HL-60 (cell line): ENCODE data around the gene FBL.

Experiments
- DNase-seq, 2 experiments: peaks; one replicate each; pipeline ENCODE4 v3.0.0-alpha.2; 2010 to 2020; ENCODE audit warnings: low read depth in 1 of 2, low spot score in 1 of 2
- H3K27ac ChIP-seq: fragments of 250-450 bp; sonication (Bioruptor Pico); replicated peaks from 2 replicates; pipeline ENCODE4 v1.5.1; 2020; ENCODE audit warnings: mild to moderate bottlenecking, moderate library complexity
- H3K27me3 ChIP-seq: fragments of 250-450 bp; sonication (Bioruptor Pico); 2 replicates; pipeline ENCODE4 v1.5.1; 2021; ENCODE audit warnings: mild to moderate bottlenecking, moderate library complexity; ENCODE audit not compliant: insufficient read depth, poor library complexity, severe bottlenecking
- H3K4me3 ChIP-seq: replicated peaks from 2 replicates; pipeline ENCODE4 v1.5.1; 2011; ENCODE audit warnings: mild to moderate bottlenecking, control low read depth, low read length; ENCODE audit not compliant: insufficient read depth
- GABPA ChIP-seq: IDR thresholded peaks from 2 replicates; pipeline ENCODE4 v1.6.1; 2012; ENCODE audit warnings: low read depth
- POLR2AphosphoS5 ChIP-seq: IDR thresholded peaks from 2 replicates; pipeline ENCODE4 v1.6.1; 2012; ENCODE audit warnings: low read depth
- SPI1 ChIP-seq: IDR thresholded peaks from 2 replicates; pipeline ENCODE4 v1.6.1; 2012; ENCODE audit warnings: low read depth, mild to moderate bottlenecking, borderline replicate concordance
- TF ChIP-seq, protein P1 (sequence below): IDR thresholded peaks from one replicate; pipeline ENCODE4 v1.5.1; 2011; ENCODE audit warnings: low read length, control low read depth, inconsistent platforms; ENCODE audit not compliant: insufficient read depth
- TF ChIP-seq, protein P2 (sequence below): IDR thresholded peaks from 2 replicates; pipeline ENCODE4 v1.6.1; 2012; ENCODE audit warnings: low read depth; ENCODE audit not compliant: insufficient replicate concordance

The FBL gene

DNA sequence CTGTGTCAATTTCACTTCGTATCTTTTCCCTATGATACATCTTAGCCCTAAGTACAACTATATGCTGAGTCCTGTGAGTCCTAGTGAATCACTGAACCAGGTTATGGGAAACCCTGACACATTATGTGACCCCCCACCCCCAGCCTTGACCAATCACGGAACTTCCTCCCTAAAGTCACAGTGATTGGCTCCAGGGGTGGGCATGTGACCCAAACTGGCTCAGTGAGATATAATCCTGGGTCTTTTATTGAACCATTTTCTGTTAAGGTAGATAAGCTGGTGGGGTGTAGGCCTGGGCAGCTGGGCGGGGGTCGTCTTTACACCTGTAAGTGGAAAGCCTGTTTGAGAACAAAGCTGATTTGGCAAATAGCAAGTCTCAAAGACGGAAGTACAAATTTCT is 19.8 kb upstream of the FBL start:
- Histone ChIP-seq H3K4me3 (no peak overlapping the region), H3K27me3 (no peaks in the 10 kb centered on the region), H3K27ac (no peak overlapping the region)
- no peak for DNase-seq
- TF ChIP-seq GABPA (no peak), SPI1 (no peak), POLR2AphosphoS5 (no peak)
- TF ChIP-seq, protein P1, sequence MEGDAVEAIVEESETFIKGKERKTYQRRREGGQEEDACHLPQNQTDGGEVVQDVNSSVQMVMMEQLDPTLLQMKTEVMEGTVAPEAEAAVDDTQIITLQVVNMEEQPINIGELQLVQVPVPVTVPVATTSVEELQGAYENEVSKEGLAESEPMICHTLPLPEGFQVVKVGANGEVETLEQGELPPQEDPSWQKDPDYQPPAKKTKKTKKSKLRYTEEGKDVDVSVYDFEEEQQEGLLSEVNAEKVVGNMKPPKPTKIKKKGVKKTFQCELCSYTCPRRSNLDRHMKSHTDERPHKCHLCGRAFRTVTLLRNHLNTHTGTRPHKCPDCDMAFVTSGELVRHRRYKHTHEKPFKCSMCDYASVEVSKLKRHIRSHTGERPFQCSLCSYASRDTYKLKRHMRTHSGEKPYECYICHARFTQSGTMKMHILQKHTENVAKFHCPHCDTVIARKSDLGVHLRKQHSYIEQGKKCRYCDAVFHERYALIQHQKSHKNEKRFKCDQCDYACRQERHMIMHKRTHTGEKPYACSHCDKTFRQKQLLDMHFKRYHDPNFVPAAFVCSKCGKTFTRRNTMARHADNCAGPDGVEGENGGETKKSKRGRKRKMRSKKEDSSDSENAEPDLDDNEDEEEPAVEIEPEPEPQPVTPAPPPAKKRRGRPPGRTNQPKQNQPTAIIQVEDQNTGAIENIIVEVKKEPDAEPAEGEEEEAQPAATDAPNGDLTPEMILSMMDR = no peak
- TF ChIP-seq, protein P2, sequence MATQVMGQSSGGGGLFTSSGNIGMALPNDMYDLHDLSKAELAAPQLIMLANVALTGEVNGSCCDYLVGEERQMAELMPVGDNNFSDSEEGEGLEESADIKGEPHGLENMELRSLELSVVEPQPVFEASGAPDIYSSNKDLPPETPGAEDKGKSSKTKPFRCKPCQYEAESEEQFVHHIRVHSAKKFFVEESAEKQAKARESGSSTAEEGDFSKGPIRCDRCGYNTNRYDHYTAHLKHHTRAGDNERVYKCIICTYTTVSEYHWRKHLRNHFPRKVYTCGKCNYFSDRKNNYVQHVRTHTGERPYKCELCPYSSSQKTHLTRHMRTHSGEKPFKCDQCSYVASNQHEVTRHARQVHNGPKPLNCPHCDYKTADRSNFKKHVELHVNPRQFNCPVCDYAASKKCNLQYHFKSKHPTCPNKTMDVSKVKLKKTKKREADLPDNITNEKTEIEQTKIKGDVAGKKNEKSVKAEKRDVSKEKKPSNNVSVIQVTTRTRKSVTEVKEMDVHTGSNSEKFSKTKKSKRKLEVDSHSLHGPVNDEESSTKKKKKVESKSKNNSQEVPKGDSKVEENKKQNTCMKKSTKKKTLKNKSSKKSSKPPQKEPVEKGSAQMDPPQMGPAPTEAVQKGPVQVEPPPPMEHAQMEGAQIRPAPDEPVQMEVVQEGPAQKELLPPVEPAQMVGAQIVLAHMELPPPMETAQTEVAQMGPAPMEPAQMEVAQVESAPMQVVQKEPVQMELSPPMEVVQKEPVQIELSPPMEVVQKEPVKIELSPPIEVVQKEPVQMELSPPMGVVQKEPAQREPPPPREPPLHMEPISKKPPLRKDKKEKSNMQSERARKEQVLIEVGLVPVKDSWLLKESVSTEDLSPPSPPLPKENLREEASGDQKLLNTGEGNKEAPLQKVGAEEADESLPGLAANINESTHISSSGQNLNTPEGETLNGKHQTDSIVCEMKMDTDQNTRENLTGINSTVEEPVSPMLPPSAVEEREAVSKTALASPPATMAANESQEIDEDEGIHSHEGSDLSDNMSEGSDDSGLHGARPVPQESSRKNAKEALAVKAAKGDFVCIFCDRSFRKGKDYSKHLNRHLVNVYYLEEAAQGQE = no peak

DNA sequence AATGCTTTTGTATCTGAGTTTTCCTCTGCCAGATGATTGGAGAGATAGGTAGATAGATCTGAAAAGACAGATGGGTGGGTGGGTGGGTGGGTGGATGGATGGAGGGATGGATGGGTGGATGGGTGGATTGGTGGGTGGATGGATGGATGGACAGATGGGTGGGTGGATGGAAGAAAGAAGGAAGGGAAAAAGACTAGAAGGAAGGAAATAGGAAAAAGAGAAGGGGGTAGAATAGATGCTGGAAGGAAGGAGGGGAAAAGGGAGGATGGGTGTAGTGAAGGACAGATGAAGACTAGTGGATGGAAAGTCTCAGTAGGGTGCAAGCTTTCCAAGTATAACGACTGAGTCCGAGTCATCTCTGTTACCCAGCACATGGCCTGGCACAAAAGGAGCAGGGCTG is 19.0 kb upstream of the FBL start:
- H3K4me3 ChIP-seq = no peak overlapping the region
- no peak for DNase-seq
- TF ChIP-seq GABPA (no peak), SPI1 (no peak), POLR2AphosphoS5 (no peak)
- TF ChIP-seq, protein P1 = no peak
- TF ChIP-seq, protein P2 = no peak
- H3K27ac ChIP-seq = no peak overlapping the region
- no peaks in the 10 kb centered on the region for H3K27me3 ChIP-seq

DNA sequence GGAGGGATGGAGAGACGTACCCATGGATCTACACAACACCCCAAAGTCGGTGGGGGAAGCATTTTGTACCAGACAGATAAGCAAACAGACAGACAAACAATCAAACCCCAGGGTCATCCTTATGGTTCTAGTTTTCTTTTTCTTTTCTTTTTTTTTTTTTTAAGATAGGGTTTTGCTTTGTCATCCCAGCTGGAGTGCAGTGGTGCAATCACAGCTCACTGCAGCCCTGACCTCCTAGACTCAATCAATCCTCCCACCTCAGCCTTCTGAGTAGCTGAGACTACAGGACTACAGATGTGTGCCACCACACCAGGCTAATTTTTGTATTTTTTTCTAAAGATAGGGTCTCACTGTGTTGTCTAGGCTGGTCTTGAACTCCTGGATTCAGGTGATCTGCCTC is 17.9 kb upstream of the FBL start:
- Histone ChIP-seq H3K27me3 (no peaks in the 10 kb centered on the region), H3K27ac (no peak overlapping the region), H3K4me3 (no peak overlapping the region)
- DNase-seq = no peak
- TF ChIP-seq POLR2AphosphoS5 (no peak), GABPA (no peak), SPI1 (no peak)
- TF ChIP-seq, protein P1 = no peak
- TF ChIP-seq, protein P2 = no peak
